HG03045 (cell line): ENCODE results near the gene GRP.

ENCODE experiments used
- ATAC-seq: cut with Tn5 transposase; IDR thresholded peaks from one replicate; pipeline ENCODE4 v1.9.1; 2021; ENCODE audit warnings: mild to moderate bottlenecking, moderate library complexity; ENCODE audit not compliant: unreplicated experiment

The GRP gene

GRCh38 chr18:59266886-59267502 lies 47.0 kb downstream of the GRP start:
- ATAC-seq, result no peak

- ATAC-seq, result no peak
Measured at GRCh38 chr18:59267503-59268126, 47.7 kb downstream of the GRP start.

DNA sequence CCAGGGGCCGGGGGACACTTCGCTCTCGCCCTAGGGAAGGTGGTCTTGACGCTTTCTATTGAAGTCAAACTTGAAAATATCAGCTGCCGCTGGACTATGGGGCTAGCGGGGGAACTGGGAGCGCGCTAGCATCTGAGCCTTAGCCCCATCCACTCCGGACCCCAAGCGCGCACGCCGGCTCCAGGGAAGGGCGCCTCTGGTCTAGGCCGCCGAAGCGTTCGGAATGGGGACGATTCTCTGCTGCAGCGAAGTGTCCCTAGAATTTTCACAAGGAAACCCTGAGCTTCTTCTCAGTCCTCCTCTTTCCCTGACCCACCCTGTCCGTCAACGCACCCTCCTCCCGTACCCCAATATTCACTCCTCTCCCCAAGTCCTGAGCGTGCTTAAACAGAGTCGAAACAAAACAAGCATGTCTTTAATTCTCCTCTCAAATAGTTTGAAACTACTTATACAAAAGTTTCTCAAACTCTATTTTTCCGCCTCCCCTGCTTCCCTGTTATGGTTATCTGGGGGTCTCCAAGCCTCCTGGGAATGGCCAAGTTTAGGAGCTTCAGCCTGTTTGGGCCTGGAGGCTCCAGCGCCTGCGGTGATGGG lies 48.3 kb downstream of the GRP start:
- ATAC-seq, result no peak

DNA sequence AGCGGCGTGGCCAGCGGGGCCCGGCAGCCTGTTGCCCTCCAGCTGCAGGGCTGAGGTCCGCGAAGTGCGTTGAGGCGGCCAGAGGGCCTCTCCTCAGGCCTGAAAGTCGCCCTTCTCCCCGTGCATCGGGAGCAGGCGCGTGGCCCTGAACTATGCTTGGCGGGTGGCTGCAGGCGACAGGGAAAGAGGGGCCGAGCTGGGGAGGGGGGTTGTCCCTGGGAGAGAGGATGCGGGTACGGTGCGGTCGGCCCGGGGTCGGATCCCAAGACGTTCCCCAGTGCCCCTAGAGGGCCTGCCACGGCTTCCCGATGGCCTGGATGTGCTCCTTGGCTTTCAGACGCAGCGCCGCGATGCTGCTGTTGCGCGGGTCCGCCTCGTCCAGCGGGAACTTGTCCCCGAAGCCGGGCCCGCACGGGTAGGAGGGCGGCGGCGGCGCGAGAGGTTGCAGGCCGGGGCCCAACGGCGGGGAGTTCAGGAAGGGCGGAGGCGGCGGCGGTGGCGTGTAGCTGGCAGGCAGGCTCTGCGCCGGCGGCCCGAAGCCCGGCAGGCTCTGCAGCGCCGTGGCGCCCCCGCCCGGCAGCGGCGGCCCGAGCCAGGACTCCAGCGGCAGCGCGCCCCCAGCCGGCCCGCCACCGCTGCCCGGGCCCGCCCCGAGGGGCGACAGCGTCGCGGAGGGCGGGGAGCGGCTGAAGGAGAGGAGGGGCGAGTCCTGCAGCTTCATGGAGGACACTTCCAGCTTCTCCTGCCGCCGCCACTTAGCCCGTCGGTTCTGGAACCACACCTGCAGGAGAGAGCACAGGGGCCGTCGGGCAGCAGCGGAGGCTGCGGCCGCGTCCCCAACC lies 49.0 kb downstream of the GRP start:
- no peak for ATAC-seq

- ATAC-seq, result no peak
Measured at GRCh38 chr18:59269563-59270119, 49.7 kb downstream of the GRP start.

DNA sequence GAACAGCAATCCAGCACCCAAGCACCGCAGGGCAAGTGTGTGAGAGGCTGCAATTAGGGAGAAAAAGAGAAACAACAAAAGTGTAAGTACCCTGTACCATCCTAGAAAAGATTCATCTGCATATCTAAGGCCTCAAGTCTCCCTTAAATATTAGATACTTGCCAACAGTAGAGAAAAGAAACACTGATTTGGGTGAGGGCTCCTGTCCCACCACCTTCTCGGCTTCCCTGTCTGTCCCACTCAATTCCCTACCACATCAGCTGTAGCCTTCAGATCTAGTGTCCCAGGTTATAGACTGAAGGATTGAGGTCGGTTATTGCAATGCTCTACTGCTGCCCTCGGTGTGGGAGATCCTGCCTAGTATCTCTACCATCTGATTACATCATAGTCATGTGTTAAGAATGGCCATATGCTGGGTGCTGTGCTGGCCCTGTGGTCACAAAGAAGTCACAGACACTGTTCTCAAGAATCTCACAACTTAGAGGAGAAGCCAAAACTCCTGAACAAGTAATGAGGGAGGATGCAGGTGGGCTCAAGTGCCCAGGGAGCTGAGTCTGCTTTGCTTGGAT lies 50.8 kb downstream of the GRP start:
- ATAC-seq, result no peak

- no peak for ATAC-seq
Measured at GRCh38 chr18:59271606-59272220, 51.8 kb downstream of the GRP start.

- ATAC-seq, result no peak
Measured at GRCh38 chr18:59272221-59272888, 52.4 kb downstream of the GRP start.

- ATAC-seq, result no peak
Measured at GRCh38 chr18:59272891-59273758, 53.2 kb downstream of the GRP start, which contains the start of gene RAX. Gene RAX (minus strand): TSS chr18:59273454. CDS start chr18:59273206, 248 bp downstream.

- no peak for ATAC-seq
Measured at GRCh38 chr18:59273759-59274532, 54.0 kb downstream of the GRP start.

GRCh38 chr18:59274533-59274928 lies 54.6 kb downstream of the GRP start:
- no peak for ATAC-seq

- ATAC-seq, result no peak
Measured at GRCh38 chr18:59275406-59275949, 55.5 kb downstream of the GRP start.

- no peak for ATAC-seq
Measured at GRCh38 chr18:59276047-59276446, 56.1 kb downstream of the GRP start.

GRCh38 chr18:59278793-59279192 lies 58.8 kb downstream of the GRP start:
- no peak for ATAC-seq

GRCh38 chr18:59279193-59279592 lies 59.2 kb downstream of the GRP start:
- no peak for ATAC-seq

DNA sequence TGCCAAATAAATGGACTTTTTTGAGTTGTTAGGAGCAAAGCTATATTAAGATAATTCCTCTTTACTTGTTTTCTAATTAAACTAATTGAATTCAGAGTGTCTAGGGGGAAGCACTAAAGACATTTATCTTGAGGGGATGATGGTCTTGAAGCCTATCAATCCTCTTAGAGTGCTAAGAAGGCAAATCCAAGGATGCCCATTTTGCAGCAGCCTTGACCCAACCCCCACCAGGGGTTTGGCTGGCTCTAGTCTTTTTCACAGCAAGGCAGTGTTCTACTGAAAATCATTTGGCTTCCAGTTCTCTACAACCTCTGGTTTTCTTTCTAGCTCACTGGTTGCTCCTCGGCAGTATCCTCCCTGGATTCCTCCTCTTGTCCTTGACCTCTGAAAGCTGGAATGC lies 59.8 kb downstream of the GRP start:
- no peak for ATAC-seq
